A549 (cell line): ENCODE results near the gene MAML2. TPM values are rescaled to one million over a fixed set of nuclear protein-coding genes. Genes with fewer than 3 reads are reported as not detected.

Experiments
- ATAC-seq, 2 experiments: fragments of 200-7000 bp in 1 of 2; fragments of >200 bp in 1 of 2; cut with Nextera tagmentation in 1 of 2; cut with Tn5 transposase in 1 of 2; 3 replicates each; pipeline versions ENCODE4 v1.8.0 to v1.9.1; 2018 to 2020; ENCODE audit warnings: mild to moderate bottlenecking in 1 of 2, moderate library complexity in 1 of 2
- CTCF ChIA-PET: fragments of 300-600 bp; sonication (Branson Sonifier 250); formaldehyde crosslinking; extraction: SDS; loops from one replicate; lab custom pipeline; 2021; ENCODE audit warnings: antibody characterized with exemption, inconsistent platforms; lab: Yijun Ruan, JAX
- POLR2A ChIA-PET: fragments of 350-600 bp; formaldehyde crosslinking; extraction: SDS; loops from one replicate; lab custom pipeline; 2021; ENCODE audit warnings: antibody characterized with exemption, inconsistent platforms; lab: Yijun Ruan, JAX
- DNase-seq, 2 experiments: peaks; one replicate each; pipeline versions ENCODE4 v3.0.0 to v3.0.0-alpha.2; 2011 to 2016; ENCODE audit warnings: low read depth in 1 of 2, low spot score in 1 of 2
- FAIRE-seq: peaks from 2 replicates; lab custom pipeline; 2011; peaks lifted over from hg19 to GRCh38; lab: Jason Lieb, UNC
- H3K27ac ChIP-seq, 2 experiments: fragments of >200 bp; sonication (Bioruptor Twin); formaldehyde crosslinking; 3 replicates each; pipeline ENCODE4 v1.5.1; 2016 to 2017
- H3K4me1 ChIP-seq: fragments of >200 bp; sonication (Bioruptor Twin); formaldehyde crosslinking; 3 replicates; pipeline ENCODE4 v1.6.1; 2016
- H3K4me2 ChIP-seq: fragments of >200 bp; sonication (Bioruptor Twin); formaldehyde crosslinking; 3 replicates; pipeline ENCODE4 v1.6.1; 2016
- H3K4me3 ChIP-seq: fragments of >200 bp; sonication (Bioruptor Twin); formaldehyde crosslinking; 3 replicates; pipeline ENCODE4 v1.5.1; 2016
- H3K9me3 ChIP-seq: fragments of >200 bp; sonication (Bioruptor Twin); formaldehyde crosslinking; 3 replicates; pipeline ENCODE4 v1.6.1; 2016
- CBX2 ChIP-seq: fragments of 200-600 bp; sonication (generic); IDR thresholded peaks from 2 replicates; pipeline ENCODE4 v1.6.1; 2016; ENCODE audit warnings: low read depth, mild to moderate bottlenecking, borderline replicate concordance
- CBX8 ChIP-seq: fragments of 200-600 bp; sonication (generic); IDR thresholded peaks from 2 replicates; pipeline ENCODE4 v1.6.1; 2016
- CHD2 ChIP-seq: fragments of 150-350 bp; IDR thresholded peaks from 2 replicates; pipeline ENCODE4 v1.6.1; 2014; ENCODE audit warnings: low read length; ENCODE audit not compliant: partially characterized antibody
- EHMT2 ChIP-seq: fragments of 200-600 bp; sonication (generic); IDR thresholded peaks from 2 replicates; pipeline ENCODE4 v1.6.1; 2016; ENCODE audit warnings: antibody characterized with exemption, low read depth, mild to moderate bottlenecking, moderate library complexity
- FOSB ChIP-seq: fragments of 250-450 bp; sonication (Bioruptor Pico); IDR thresholded peaks from 2 replicates; pipeline ENCODE4 v1.5.0; 2020; ENCODE audit warnings: mild to moderate bottlenecking, moderate library complexity
- FOXS1 ChIP-seq: fragments of 250-450 bp; sonication (Bioruptor Pico); IDR thresholded peaks from 2 replicates; pipeline ENCODE4 v1.5.0; 2020; ENCODE audit warnings: mild to moderate bottlenecking, moderate library complexity
- HDAC2 ChIP-seq: fragments of 200-600 bp; sonication (generic); IDR thresholded peaks from 2 replicates; pipeline ENCODE4 v1.6.1; 2016
- HEYL ChIP-seq: fragments of 250-450 bp; sonication (Bioruptor Pico); IDR thresholded peaks from 2 replicates; pipeline ENCODE4 v1.8.0; 2021; ENCODE audit warnings: mild to moderate bottlenecking, moderate library complexity
- HOXB13 ChIP-seq: fragments of 250-450 bp; sonication (Bioruptor Pico); IDR thresholded peaks from 2 replicates; pipeline ENCODE4 v1.5.0; 2020; ENCODE audit warnings: low read depth, mild to moderate bottlenecking, moderate library complexity
- JUN ChIP-seq, 2 experiments: fragments of >200 bp; sonication (Bioruptor Twin); formaldehyde crosslinking; IDR thresholded peaks; 2 replicates in 1 of 2; 3 replicates in 1 of 2; pipeline ENCODE4 v1.6.1; 2016 to 2017
- KDM5A ChIP-seq: fragments of 200-600 bp; sonication (generic); IDR thresholded peaks from 2 replicates; pipeline ENCODE4 v1.6.1; 2016; ENCODE audit warnings: antibody characterized with exemption, mild to moderate bottlenecking
- NPAS2 ChIP-seq: fragments of 250-450 bp; sonication (Bioruptor Pico); IDR thresholded peaks from 2 replicates; pipeline ENCODE4 v1.8.0; 2022; ENCODE audit warnings: mild to moderate bottlenecking, moderate library complexity, borderline replicate concordance
- NR3C1 ChIP-seq: fragments of >200 bp; sonication (Bioruptor Twin); formaldehyde crosslinking; IDR thresholded peaks from 3 replicates; pipeline ENCODE4 v1.6.1; 2017
- PHF8 ChIP-seq: fragments of 200-600 bp; sonication (generic); IDR thresholded peaks from 2 replicates; pipeline ENCODE4 v1.6.1; 2016; ENCODE audit warnings: low read depth, mild to moderate bottlenecking, antibody characterized with exemption, moderate library complexity, borderline replicate concordance
- POLR2A ChIP-seq: IDR thresholded peaks from 2 replicates; pipeline ENCODE4 v1.6.1; 2012; ENCODE audit warnings: mild to moderate bottlenecking, low read length
- POLR2AphosphoS2 ChIP-seq: conservative IDR thresholded peaks from 2 replicates; pipeline ENCODE4 v1.6.1; 2012; ENCODE audit warnings: low read length, improper control_type of control experiment, inconsistent platforms
- RAD21 ChIP-seq, 2 experiments: fragments of >200 bp in 1 of 2; sonication (Bioruptor Twin) in 1 of 2; formaldehyde crosslinking in 1 of 2; IDR thresholded peaks in 1 of 2; conservative IDR thresholded peaks in 1 of 2; 2 replicates in 1 of 2; 3 replicates in 1 of 2; pipeline ENCODE4 v1.6.1; 2012 to 2018; ENCODE audit warnings: inconsistent platforms in 1 of 2
- RARB ChIP-seq: fragments of 250-450 bp; sonication (Bioruptor Pico); IDR thresholded peaks from 2 replicates; pipeline ENCODE4 v1.8.0; 2021; ENCODE audit warnings: mild to moderate bottlenecking, moderate library complexity
- RCOR1 ChIP-seq: fragments of 150-350 bp; IDR thresholded peaks from 2 replicates; pipeline ENCODE4 v1.6.1; 2014; ENCODE audit warnings: antibody characterized with exemption, low read length, low read depth
- RNF2 ChIP-seq: fragments of 200-600 bp; sonication (generic); IDR thresholded peaks from 2 replicates; pipeline ENCODE4 v1.6.1; 2016; ENCODE audit warnings: low read depth, mild to moderate bottlenecking, antibody characterized with exemption, moderate library complexity, borderline replicate concordance
- SMC3 ChIP-seq: fragments of >200 bp; sonication (Bioruptor Twin); formaldehyde crosslinking; IDR thresholded peaks from 3 replicates; pipeline ENCODE4 v1.6.1; 2018; ENCODE audit warnings: inconsistent platforms
- TFCP2L1 ChIP-seq: fragments of 250-450 bp; sonication (Bioruptor Pico); IDR thresholded peaks from 2 replicates; pipeline ENCODE4 v1.5.0; 2021; ENCODE audit warnings: mild to moderate bottlenecking
- TP53 ChIP-seq: fragments of 250-450 bp; sonication (Bioruptor Pico); IDR thresholded peaks from 2 replicates; pipeline ENCODE4 v1.5.0; 2021; ENCODE audit warnings: mild to moderate bottlenecking, moderate library complexity
- ZFP36 ChIP-seq: fragments of 450-650 bp; IDR thresholded peaks from 2 replicates; pipeline ENCODE4 v1.6.1; 2014; ENCODE audit warnings: borderline replicate concordance; ENCODE audit not compliant: partially characterized antibody
- WGBS: methylation state at CpG from one replicate; pipeline ENCODE4 v1.1.6; 2017; ENCODE audit errors: missing lambda C conversion rate; 5-methylcytosine and 5-hydroxymethylcytosine counted together
- polyA plus RNA-seq, 4 experiments: library from polyadenylated mRNA; depleted of rRNA in 3 of 4; stranded (reverse); fragments of >200 nt; fragmentation: RNase III in 1 of 4; extraction: RNeasy Plus Mini Kit Qiagen cat#74134 plus additional on column Dnase treatment in 1 of 4; gene quantifications; 2 replicates in 3 of 4; 3 replicates in 1 of 4; pipeline ENCODE4 v1.2.3, GENCODE V29; 2011 to 2017
- TF ChIP-seq, protein P1 (sequence below): fragments of 450-650 bp; IDR thresholded peaks from 2 replicates; pipeline ENCODE4 v1.6.1; 2014; ENCODE audit warnings: antibody characterized with exemption
- TF ChIP-seq, protein P2 (sequence below): IDR thresholded peaks from 2 replicates; pipeline ENCODE4 v1.6.1; 2012
- TF ChIP-seq, protein P3 (sequence below): IDR thresholded peaks from 2 replicates; pipeline ENCODE4 v1.6.1; 2012
- TF ChIP-seq, protein P4 (sequence below): fragments of >200 bp; sonication (Bioruptor Twin); formaldehyde crosslinking; IDR thresholded peaks from 3 replicates; pipeline ENCODE4 v1.5.1; 2016
- TF ChIP-seq, protein P5 (sequence below): fragments of >200 bp; sonication (Bioruptor Twin); formaldehyde crosslinking; IDR thresholded peaks from 2 replicates; pipeline ENCODE4 v1.6.1; 2016
- TF ChIP-seq, protein P6 (sequence below): IDR thresholded peaks from 2 replicates; pipeline ENCODE4 v1.6.1; 2012; ENCODE audit warnings: low read depth, borderline replicate concordance

Gene MAML2
- polyA plus RNA-seq, 2 of the 4 experiments (the other 2 are of a cell fraction), result 1.5 to 2.5 TPM

DNA sequence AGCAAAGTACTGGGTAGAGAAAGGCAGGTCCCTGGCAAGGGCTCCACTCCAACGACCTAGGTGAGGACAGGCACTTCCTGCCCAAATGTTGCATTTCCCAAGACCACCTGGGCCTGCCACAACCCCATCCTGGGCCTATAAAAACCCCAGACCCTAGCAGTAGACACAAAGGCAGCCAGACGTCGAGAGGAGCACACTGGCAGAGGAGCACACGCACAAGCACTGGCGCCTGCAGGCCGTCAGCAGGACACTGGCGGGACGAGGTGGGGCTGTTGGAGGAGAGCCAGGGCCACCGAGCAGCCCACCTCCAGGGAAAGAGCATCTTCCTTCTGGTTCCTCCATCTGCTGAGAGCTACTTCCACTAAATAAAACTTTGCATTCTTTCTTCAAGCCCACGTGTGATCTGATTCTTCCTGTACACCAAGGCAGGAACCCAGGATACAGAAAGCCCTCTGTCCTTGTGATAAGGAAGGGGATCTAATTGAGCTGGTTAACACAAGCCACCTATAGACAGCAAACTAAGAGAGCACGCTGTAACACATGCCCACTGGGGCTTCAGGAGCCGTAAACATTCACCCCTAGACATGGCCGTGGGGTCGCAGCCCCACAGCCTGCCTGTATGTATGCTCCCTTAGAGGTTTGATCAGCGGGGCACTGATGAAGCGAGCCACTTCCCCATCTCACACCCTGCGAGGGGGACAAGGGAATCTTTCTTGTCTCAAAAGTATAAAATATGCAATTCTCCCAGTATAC is 329.4 kb downstream of the MAML2 start:
- POLR2A ChIA-PET, result no interaction called here
- Histone ChIP-seq H3K4me3 (no peak overlapping the region), H3K4me1 (peaks cover 31% of the 10 kb centered on the region), H3K4me2 (peak overlapping the region; percentile 43; the same call in 2 of the 3 replicates), H3K9me3 (no peaks in the 10 kb centered on the region), H3K27ac (peak overlapping the region; percentile 69 to 74; a peak in 4 of 6 replicates)
- CTCF ChIA-PET, result interaction anchor here (1.8 kb wide), 1 partner anchor 329 kb away, joined by 8 read pairs; the partner anchor contains the start of gene MAML2
- WGBS, result 85% methylated on average over 11 of the region's 17 CpGs
- DNase-seq (no peak), FAIRE-seq (no peak), ATAC-seq (no peak)
- no peak for TF ChIP-seq TFCP2L1 (CRISPR knock-in tag)
- TF ChIP-seq FOXS1 (CRISPR knock-in tag), result no peak
- no peak for TF ChIP-seq RCOR1
- TF ChIP-seq, protein P1, sequence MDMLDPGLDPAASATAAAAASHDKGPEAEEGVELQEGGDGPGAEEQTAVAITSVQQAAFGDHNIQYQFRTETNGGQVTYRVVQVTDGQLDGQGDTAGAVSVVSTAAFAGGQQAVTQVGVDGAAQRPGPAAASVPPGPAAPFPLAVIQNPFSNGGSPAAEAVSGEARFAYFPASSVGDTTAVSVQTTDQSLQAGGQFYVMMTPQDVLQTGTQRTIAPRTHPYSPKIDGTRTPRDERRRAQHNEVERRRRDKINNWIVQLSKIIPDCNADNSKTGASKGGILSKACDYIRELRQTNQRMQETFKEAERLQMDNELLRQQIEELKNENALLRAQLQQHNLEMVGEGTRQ, result no peak
- TF ChIP-seq, protein P2, sequence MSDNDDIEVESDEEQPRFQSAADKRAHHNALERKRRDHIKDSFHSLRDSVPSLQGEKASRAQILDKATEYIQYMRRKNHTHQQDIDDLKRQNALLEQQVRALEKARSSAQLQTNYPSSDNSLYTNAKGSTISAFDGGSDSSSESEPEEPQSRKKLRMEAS, result no peak

DNA sequence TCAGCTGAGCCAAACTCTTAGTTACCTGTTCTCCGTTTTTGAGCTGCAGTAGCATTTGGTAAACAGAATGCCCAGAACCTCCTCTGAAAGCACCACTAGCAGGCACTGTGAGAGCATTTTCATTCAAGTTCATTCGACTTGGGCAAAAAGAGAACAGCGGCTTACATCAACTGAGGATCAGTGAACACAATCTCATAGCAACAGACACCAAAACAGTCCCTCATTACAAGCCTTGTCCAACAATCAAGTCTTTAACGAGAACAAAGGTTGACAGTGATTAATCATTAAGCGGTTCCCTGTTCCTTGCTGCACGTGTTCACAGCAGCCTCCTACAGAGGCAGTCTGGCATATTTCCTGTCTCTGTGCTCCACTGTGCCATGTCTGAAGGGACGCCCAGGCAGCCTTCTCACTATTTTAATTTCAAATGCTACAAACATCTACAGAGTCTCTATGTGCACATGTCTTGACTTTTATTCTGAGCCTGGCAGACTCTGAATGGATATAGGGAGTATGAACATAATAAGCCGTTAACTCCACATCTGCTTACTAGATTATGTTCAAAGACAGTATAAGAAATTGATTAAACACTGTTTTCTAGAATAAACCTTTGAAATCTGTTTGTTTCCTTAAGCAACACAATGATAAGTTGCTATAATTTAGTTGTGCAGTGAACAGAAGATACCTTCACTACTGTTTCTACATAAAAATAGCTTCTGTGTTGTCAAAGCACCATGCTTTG is 330.7 kb downstream of the MAML2 start:
- H3K4me1 ChIP-seq, result peaks cover 34% of the 10 kb centered on the region
- H3K9me3 ChIP-seq, result no peaks in the 10 kb centered on the region
- peak overlapping the region; percentile 70 for H3K4me2 ChIP-seq
- H3K4me3 ChIP-seq, result no peak overlapping the region
- CTCF ChIA-PET, result interaction anchor here (0.5 to 1.8 kb wide), 10 partner anchors 9 to 331 kb away, joined by 3 to 8 read pairs (median 3); partner anchors contain the start of gene MAML2
- POLR2A ChIA-PET, result interaction anchor here (1.3 kb wide), 1 partner anchor 377 kb away, joined by 5 read pairs; the partner anchor contains the start of genes CCDC82 and JRKL
- H3K27ac ChIP-seq, result peak overlapping the region; percentile 69 to 72
- FAIRE-seq (no peak), ATAC-seq (peak; percentile 95), DNase-seq (peak; percentile 51 to 87)
- 14% methylated on average over 8 of the region's 8 CpGs for WGBS
- TF ChIP-seq, protein P3, sequence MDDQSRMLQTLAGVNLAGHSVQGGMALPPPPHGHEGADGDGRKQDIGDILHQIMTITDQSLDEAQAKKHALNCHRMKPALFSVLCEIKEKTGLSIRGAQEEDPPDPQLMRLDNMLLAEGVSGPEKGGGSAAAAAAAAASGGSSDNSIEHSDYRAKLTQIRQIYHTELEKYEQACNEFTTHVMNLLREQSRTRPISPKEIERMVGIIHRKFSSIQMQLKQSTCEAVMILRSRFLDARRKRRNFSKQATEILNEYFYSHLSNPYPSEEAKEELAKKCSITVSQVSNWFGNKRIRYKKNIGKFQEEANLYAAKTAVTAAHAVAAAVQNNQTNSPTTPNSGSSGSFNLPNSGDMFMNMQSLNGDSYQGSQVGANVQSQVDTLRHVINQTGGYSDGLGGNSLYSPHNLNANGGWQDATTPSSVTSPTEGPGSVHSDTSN, result no peak
- TF ChIP-seq ZFP36, result no peak
- TF ChIP-seq HDAC2, result no peak
- no peak for TF ChIP-seq CBX8
- TF ChIP-seq, protein P4, sequence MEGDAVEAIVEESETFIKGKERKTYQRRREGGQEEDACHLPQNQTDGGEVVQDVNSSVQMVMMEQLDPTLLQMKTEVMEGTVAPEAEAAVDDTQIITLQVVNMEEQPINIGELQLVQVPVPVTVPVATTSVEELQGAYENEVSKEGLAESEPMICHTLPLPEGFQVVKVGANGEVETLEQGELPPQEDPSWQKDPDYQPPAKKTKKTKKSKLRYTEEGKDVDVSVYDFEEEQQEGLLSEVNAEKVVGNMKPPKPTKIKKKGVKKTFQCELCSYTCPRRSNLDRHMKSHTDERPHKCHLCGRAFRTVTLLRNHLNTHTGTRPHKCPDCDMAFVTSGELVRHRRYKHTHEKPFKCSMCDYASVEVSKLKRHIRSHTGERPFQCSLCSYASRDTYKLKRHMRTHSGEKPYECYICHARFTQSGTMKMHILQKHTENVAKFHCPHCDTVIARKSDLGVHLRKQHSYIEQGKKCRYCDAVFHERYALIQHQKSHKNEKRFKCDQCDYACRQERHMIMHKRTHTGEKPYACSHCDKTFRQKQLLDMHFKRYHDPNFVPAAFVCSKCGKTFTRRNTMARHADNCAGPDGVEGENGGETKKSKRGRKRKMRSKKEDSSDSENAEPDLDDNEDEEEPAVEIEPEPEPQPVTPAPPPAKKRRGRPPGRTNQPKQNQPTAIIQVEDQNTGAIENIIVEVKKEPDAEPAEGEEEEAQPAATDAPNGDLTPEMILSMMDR, result peak; percentile 67
- TF ChIP-seq EHMT2, result no peak
- TF ChIP-seq RNF2, result no peak
- TF ChIP-seq TP53 (CRISPR knock-in tag), result no peak
- TF ChIP-seq, protein P5, sequence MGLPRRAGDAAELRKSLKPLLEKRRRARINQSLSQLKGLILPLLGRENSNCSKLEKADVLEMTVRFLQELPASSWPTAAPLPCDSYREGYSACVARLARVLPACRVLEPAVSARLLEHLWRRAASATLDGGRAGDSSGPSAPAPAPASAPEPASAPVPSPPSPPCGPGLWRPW, result no peak
- no peak for TF ChIP-seq HEYL (CRISPR knock-in tag)
- peak; percentile 69 for TF ChIP-seq SMC3
- TF ChIP-seq JUN (IDR thresholded peaks at IDR 0.05), result no peak
- TF ChIP-seq RARB (CRISPR knock-in tag), result no peak
- no peak for TF ChIP-seq POLR2AphosphoS2
- TF ChIP-seq NR3C1, result no peak
- no peak for TF ChIP-seq CBX2
- no peak for TF ChIP-seq KDM5A
- no peak for TF ChIP-seq FOXS1 (CRISPR knock-in tag)
- TF ChIP-seq, protein P1, result peak; percentile 45
- no peak for TF ChIP-seq NPAS2 (CRISPR knock-in tag)
- TF ChIP-seq RAD21 (conservative IDR thresholded peaks at IDR 0.05 in 1 of 2, IDR thresholded peaks at IDR 0.05 in 1 of 2), result peak; percentile 66 to 71
- TF ChIP-seq RCOR1, result no peak
- TF ChIP-seq HOXB13 (CRISPR knock-in tag), result no peak
- TF ChIP-seq, protein P6, sequence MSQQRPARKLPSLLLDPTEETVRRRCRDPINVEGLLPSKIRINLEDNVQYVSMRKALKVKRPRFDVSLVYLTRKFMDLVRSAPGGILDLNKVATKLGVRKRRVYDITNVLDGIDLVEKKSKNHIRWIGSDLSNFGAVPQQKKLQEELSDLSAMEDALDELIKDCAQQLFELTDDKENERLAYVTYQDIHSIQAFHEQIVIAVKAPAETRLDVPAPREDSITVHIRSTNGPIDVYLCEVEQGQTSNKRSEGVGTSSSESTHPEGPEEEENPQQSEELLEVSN, result no peak
- no peak for TF ChIP-seq FOSB (CRISPR knock-in tag)
- TF ChIP-seq PHF8, result no peak
- TF ChIP-seq POLR2A, result no peak
- TF ChIP-seq CHD2, result no peak
